Endothelial cell of umbilical vein (primary cell): Measurements from ENCODE around the gene EPS8L2. TPM values are rescaled to one million over a fixed set of nuclear protein-coding genes. Genes with fewer than 3 reads are reported as not detected.
A peak's percentile ranks its signal among the peaks of the same experiment; 100 is the strongest.

Experiments
- BruUV-seq: library from RNA; stranded (reverse); fragments of 400-500 nt; replicated peaks from 2 replicates; lab custom pipeline; 2021; lab: Mats Ljungman, UMichigan
- CTCF ChIA-PET: fragments of 300-600, 350-600 bp; sonication (Branson Sonifier 250); formaldehyde crosslinking; loops from one replicate; lab custom pipeline; 2021; ENCODE audit warnings: antibody characterized with exemption, inconsistent platforms; lab: Charles Lee
- POLR2A ChIA-PET: fragments of 300-600, 350-600 bp; sonication (Branson Sonifier 250); formaldehyde crosslinking; loops from one replicate; lab custom pipeline; 2021; ENCODE audit warnings: antibody characterized with exemption, inconsistent platforms; lab: Charles Lee
- DNase-seq: peaks from one replicate; pipeline ENCODE4 v3.0.0-alpha.2; 2011; ENCODE audit warnings: low read depth, low spot score
- FAIRE-seq: peaks from 2 replicates; lab custom pipeline; 2011; peaks lifted over from hg19 to GRCh38; lab: Jason Lieb, UNC
- H2AFZ ChIP-seq: 2 replicates; pipeline ENCODE4 v1.6.0; 2012; ENCODE audit warnings: low read depth, low read length, control low read depth, inconsistent platforms
- H3K27ac ChIP-seq: 2 replicates; pipeline ENCODE4 v1.5.1; 2011; ENCODE audit warnings: low read depth, mild to moderate bottlenecking, control low read depth, low read length, moderate library complexity; ENCODE audit not compliant: insufficient read depth
- H3K27me3 ChIP-seq, 2 experiments: 2 replicates each; pipeline versions ENCODE4 v1.6.0 to v1.6.1; 2011; ENCODE audit warnings: low read length in 2 of 2, mixed read lengths in 1 of 2; ENCODE audit not compliant: control insufficient read depth in 2 of 2, insufficient read depth in 2 of 2
- H3K36me3 ChIP-seq, 2 experiments: 2 replicates in 1 of 2; 3 replicates in 1 of 2; pipeline ENCODE4 v1.5.1; 2011; ENCODE audit warnings: low read length in 2 of 2, mild to moderate bottlenecking in 1 of 2, moderate library complexity in 1 of 2; ENCODE audit not compliant: control insufficient read depth in 2 of 2, insufficient read depth in 2 of 2; ENCODE audit errors: extremely low read depth in 1 of 2
- H3K4me1 ChIP-seq: 3 replicates; pipeline ENCODE4 v1.5.1; 2011; ENCODE audit warnings: mild to moderate bottlenecking, low read length; ENCODE audit not compliant: control insufficient read depth, insufficient read depth; ENCODE audit errors: extremely low read depth
- H3K4me2 ChIP-seq: 2 replicates; pipeline ENCODE4 v1.6.1; 2011; ENCODE audit warnings: low read length, control low read depth, mixed read lengths; ENCODE audit not compliant: insufficient read depth
- H3K4me3 ChIP-seq, 3 experiments: fragments of 200-600 bp in 1 of 3; sonication (generic), shearing (Covaris generic) in 1 of 3; replicated peaks in 1 of 3; 2 replicates each; pipeline ENCODE4 v1.5.1; 2011 to 2016; ENCODE audit warnings: control low read depth in 3 of 3, low read length in 3 of 3, mild to moderate bottlenecking in 2 of 3, inconsistent platforms in 1 of 3, low read depth in 1 of 3, moderate library complexity in 1 of 3; ENCODE audit not compliant: insufficient read depth in 1 of 3
- H3K79me2 ChIP-seq: 2 replicates; pipeline ENCODE4 v1.6.0; 2012; ENCODE audit warnings: low read length, inconsistent platforms; ENCODE audit not compliant: control insufficient read depth, insufficient read depth
- H3K9ac ChIP-seq: replicated peaks from 2 replicates; pipeline ENCODE3; 2011; ENCODE audit warnings: low read length, control low read depth; ENCODE audit not compliant: insufficient read depth; ENCODE audit errors: extremely low read depth
- H3K9me1 ChIP-seq: replicated peaks from 3 replicates; pipeline ENCODE4 v1.6.0; 2011; ENCODE audit warnings: mild to moderate bottlenecking, low read length; ENCODE audit not compliant: control insufficient read depth, insufficient read depth; ENCODE audit errors: extremely low read depth
- H3K9me3 ChIP-seq: replicated peaks from 2 replicates; pipeline ENCODE4 v1.5.1; 2012; ENCODE audit warnings: low read length, inconsistent platforms; ENCODE audit not compliant: control insufficient read depth, insufficient read depth
- H4K20me1 ChIP-seq: replicated peaks from 2 replicates; pipeline ENCODE3; 2011; ENCODE audit warnings: mild to moderate bottlenecking, low read length; ENCODE audit not compliant: control insufficient read depth, insufficient read depth; ENCODE audit errors: extremely low read depth
- FOS ChIP-seq: IDR thresholded peaks from 2 replicates; pipeline ENCODE4 v1.6.1; 2011; ENCODE audit warnings: mild to moderate bottlenecking, low read length, moderate library complexity, borderline replicate concordance; ENCODE audit not compliant: insufficient read depth
- POLR2AphosphoS5 ChIP-seq: IDR thresholded peaks from 2 replicates; pipeline ENCODE4 v1.6.1; 2012; ENCODE audit warnings: low read depth, mild to moderate bottlenecking, control low read depth, low read length, moderate library complexity; ENCODE audit not compliant: insufficient read depth
- dilution Hi-C: fragments of 300-500 bp; cut with MboI; formaldehyde crosslinking; loops from one replicate; pipeline ENCODE4 v1.15.0; 2019; ENCODE audit warnings: low sequenced_read_pairs; ENCODE audit not compliant: extremely low pct_ligation_motif_present
- intact Hi-C: fragments of 100-400 bp; cut with micrococcal nuclease; formaldehyde crosslinking; loops from one replicate; pipeline ENCODE4 v1.10.0; 2022
- polyA plus RNA-seq, 4 experiments: library from polyadenylated mRNA; depleted of rRNA in 3 of 4; stranded (reverse) in 3 of 4; unstranded in 1 of 4; fragments of >200 nt; gene quantifications; 2 replicates each; pipeline versions ENCODE4 v1.2.1 to v1.2.3, GENCODE V29; 2011 to 2012; ENCODE audit warnings: missing spikeins in 1 of 4
- total RNA-seq: library from RNA; stranded (reverse); gene quantifications from 2 replicates; pipeline ENCODE4 v1.2.3, GENCODE V29; 2021
- TF ChIP-seq, protein P1 (sequence below), 2 donors: IDR thresholded peaks; 1 replicate in 1 of 2; 2 replicates in 1 of 2; pipeline ENCODE4 v1.5.1; 2011; ENCODE audit warnings: low read length in 2 of 2, mild to moderate bottlenecking in 2 of 2, moderate library complexity in 2 of 2, control low read depth in 1 of 2, inconsistent platforms in 1 of 2, low read depth in 1 of 2; ENCODE audit not compliant: insufficient read depth in 1 of 2; ENCODE audit errors: extremely low read depth in 1 of 2
- TF ChIP-seq, protein P2 (sequence below): IDR thresholded peaks from 2 replicates; pipeline ENCODE4 v1.6.1; 2011; ENCODE audit not compliant: insufficient read depth, insufficient read length

EPS8L2 gene
- total and polyA plus RNA-seq, 2 donors (not counting 3 experiments of a cell fraction or from before 2014, with no cell fraction given) = 5.2 to 12.5 TPM

DNA sequence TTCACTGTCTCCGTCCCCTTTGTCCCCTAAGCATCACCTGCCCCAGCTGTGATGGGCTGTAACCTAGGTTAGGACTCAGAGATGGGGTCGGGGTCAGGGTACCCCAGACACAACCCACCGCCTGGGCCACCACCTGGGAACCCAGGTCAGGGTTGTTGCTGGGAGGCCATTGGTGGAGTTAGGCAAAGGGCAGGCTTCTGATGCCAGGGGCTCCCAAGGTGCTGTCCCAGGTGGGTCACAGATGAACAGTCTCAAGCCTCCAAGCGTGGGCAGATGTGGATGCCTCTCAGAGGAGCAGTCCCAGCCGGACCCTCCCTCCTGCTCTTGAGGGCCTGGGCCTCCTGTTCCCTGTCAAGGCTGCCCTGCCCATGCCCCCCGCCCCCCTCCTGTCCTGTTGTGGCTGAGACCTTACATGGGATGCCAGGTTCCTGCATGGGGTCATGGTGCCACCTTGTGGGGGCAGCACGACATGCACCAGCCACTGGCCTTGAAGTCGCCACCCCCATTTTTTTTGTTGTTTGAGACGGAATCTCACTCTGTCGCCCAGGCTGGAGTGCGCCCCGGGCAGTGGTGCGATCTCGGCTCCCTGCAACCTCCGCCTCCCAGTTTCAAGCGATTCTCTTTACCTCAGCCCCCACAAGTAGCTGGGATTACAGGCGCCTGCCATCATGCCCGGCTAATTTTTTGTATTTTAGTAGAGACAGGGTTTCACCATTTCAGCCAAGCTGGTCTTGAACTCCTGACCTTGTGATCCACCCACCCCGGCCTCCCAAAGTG, 59.2 kb downstream of the EPS8L2 start:
- peaks cover 15 to 30% of the 10 kb centered on the region in 2 experiments for H3K36me3 ChIP-seq
- H3K9me1 ChIP-seq = no peaks in the 10 kb centered on the region
- no peak overlapping the region for H3K9ac ChIP-seq
- dilution Hi-C loops (no loop called here), intact Hi-C loops (no loop called here)
- H3K4me2 ChIP-seq = no peak overlapping the region
- H3K79me2 ChIP-seq = no peaks in the 10 kb centered on the region
- H3K4me3 ChIP-seq = no peak overlapping the region
- no peak overlapping the region for H3K27ac ChIP-seq
- CTCF ChIA-PET = interaction anchor here (1.3 to 1.7 kb wide), 3 partner anchors 8 to 12 kb away, joined by 3 to 5 read pairs (median 4); no protein-coding TSS in a partner anchor
- TF ChIP-seq FOS = no peak
- TF ChIP-seq POLR2AphosphoS5 = peak; percentile 37
- TF ChIP-seq, protein P1, sequence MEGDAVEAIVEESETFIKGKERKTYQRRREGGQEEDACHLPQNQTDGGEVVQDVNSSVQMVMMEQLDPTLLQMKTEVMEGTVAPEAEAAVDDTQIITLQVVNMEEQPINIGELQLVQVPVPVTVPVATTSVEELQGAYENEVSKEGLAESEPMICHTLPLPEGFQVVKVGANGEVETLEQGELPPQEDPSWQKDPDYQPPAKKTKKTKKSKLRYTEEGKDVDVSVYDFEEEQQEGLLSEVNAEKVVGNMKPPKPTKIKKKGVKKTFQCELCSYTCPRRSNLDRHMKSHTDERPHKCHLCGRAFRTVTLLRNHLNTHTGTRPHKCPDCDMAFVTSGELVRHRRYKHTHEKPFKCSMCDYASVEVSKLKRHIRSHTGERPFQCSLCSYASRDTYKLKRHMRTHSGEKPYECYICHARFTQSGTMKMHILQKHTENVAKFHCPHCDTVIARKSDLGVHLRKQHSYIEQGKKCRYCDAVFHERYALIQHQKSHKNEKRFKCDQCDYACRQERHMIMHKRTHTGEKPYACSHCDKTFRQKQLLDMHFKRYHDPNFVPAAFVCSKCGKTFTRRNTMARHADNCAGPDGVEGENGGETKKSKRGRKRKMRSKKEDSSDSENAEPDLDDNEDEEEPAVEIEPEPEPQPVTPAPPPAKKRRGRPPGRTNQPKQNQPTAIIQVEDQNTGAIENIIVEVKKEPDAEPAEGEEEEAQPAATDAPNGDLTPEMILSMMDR (IDR thresholded peaks at IDR 0.05; ENCODE audit: extremely low read depth in 1 of 2, insufficient read depth in 1 of 2, low read depth in 1 of 2, low read length in 2 of 2) = peak; percentile 46 to 68
- TF ChIP-seq, protein P2, sequence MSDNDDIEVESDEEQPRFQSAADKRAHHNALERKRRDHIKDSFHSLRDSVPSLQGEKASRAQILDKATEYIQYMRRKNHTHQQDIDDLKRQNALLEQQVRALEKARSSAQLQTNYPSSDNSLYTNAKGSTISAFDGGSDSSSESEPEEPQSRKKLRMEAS = no peak
- no TSS peak for BruUV-seq
- POLR2A ChIA-PET = no interaction called here
- FAIRE-seq = peak; percentile 60
- no peaks in the 10 kb centered on the region for H4K20me1 ChIP-seq
- H2AFZ ChIP-seq = no peak overlapping the region
- H3K27me3 ChIP-seq = no peaks in the 10 kb centered on the region
- H3K9me3 ChIP-seq = no peaks in the 10 kb centered on the region
- H3K4me1 ChIP-seq = no peaks in the 10 kb centered on the region
- peak; percentile 53 for DNase-seq
